HepG2 (cell line): ENCODE measurements around the gene COX15. TPM values are rescaled to one million over a fixed set of nuclear protein-coding genes. Genes with fewer than 3 reads are reported as not detected.
A peak's percentile ranks its signal among the peaks of the same experiment; 100 is the strongest.

Experiments used
- ATAC-seq: fragments of 200-7000 bp; cut with Tn5 transposase; 3 replicates; pipeline ENCODE4 v1.9.1; 2020; ENCODE audit warnings: mild to moderate bottlenecking, moderate library complexity
- BruUV-seq: library from RNA; stranded (reverse); fragments of 400-500 nt; replicated peaks from 2 replicates; lab custom pipeline; 2021; lab: Mats Ljungman, UMichigan
- CTCF ChIA-PET: fragments of 300-600 bp; formaldehyde crosslinking; extraction: SDS; loops from one replicate; lab custom pipeline; 2021; ENCODE audit warnings: low total read pairs, inconsistent platforms, low intra/inter-chr PET ratio; lab: Yijun Ruan, JAX
- POLR2A ChIA-PET: fragments of 350-600 bp; sonication (Branson Sonifier 250); formaldehyde crosslinking; loops from one replicate; lab custom pipeline; 2020; ENCODE audit warnings: antibody characterized with exemption, inconsistent platforms; lab: Yijun Ruan, JAX
- DNase-seq: peaks from one replicate; pipeline ENCODE4 v3.0.0-alpha.2; 2015; ENCODE audit warnings: low spot score
- FAIRE-seq: peaks from 3 replicates; lab custom pipeline; 2011; peaks lifted over from hg19 to GRCh38; lab: Jason Lieb, UNC
- H2AFZ ChIP-seq: one replicate; pipeline ENCODE4 v1.6.1; 2011; ENCODE audit warnings: low read length, inconsistent platforms
- H3K27ac ChIP-seq: fragments of 300-600 bp; 3 replicates; pipeline ENCODE4 v1.8.0; 2011; ENCODE audit warnings: mixed run types, mild to moderate bottlenecking, mixed read lengths, low read length, inconsistent platforms; ENCODE audit not compliant: insufficient read depth; ENCODE audit errors: extremely low read length
- H3K27me3 ChIP-seq, 2 experiments: fragments of 200-600 bp in 1 of 2; 2 replicates in 1 of 2; 3 replicates in 1 of 2; pipeline versions ENCODE4 v1.6.0 to v1.8.0; 2011; ENCODE audit warnings: low read length in 2 of 2, mild to moderate bottlenecking in 2 of 2, moderate library complexity in 2 of 2, inconsistent platforms in 1 of 2; ENCODE audit not compliant: insufficient read depth in 2 of 2, control insufficient read depth in 1 of 2
- H3K36me3 ChIP-seq, 2 experiments: fragments of 200-600 bp in 1 of 2; replicated peaks in 1 of 2; 2 replicates in 1 of 2; 3 replicates in 1 of 2; pipeline versions ENCODE4 v1.5.1 to v1.8.0; 2011; ENCODE audit warnings: low read length in 2 of 2, inconsistent platforms in 1 of 2; ENCODE audit not compliant: insufficient read depth in 2 of 2, control insufficient read depth in 1 of 2
- H3K4me1 ChIP-seq: 2 replicates; pipeline ENCODE4 v1.5.1; 2012; ENCODE audit warnings: low read length, inconsistent platforms; ENCODE audit not compliant: insufficient read depth
- H3K4me2 ChIP-seq: 2 replicates; pipeline ENCODE4 v1.6.0; 2011; ENCODE audit warnings: low read depth, low read length, inconsistent platforms
- H3K4me3 ChIP-seq, 3 experiments: fragments of 200-600 bp in 1 of 3; sonication (generic), shearing (Covaris generic) in 1 of 3; replicated peaks in 1 of 3; 2 replicates each; pipeline ENCODE4 v1.5.1; 2011 to 2016; ENCODE audit warnings: low read length in 3 of 3, inconsistent platforms in 2 of 3, low read depth in 2 of 3, mild to moderate bottlenecking in 2 of 3, control low read depth in 1 of 3, mixed read lengths in 1 of 3; ENCODE audit not compliant: insufficient read depth in 1 of 3
- H3K79me2 ChIP-seq: one replicate; pipeline ENCODE4 v1.6.1; 2011; ENCODE audit warnings: low read length, inconsistent platforms; ENCODE audit not compliant: insufficient read depth
- H3K9ac ChIP-seq: 2 replicates; pipeline ENCODE4 v1.6.0; 2011; ENCODE audit warnings: mild to moderate bottlenecking, low read depth, low read length, inconsistent platforms; ENCODE audit not compliant: insufficient read depth
- H3K9me3 ChIP-seq: 2 replicates; pipeline ENCODE4 v1.5.1; 2012; ENCODE audit warnings: mild to moderate bottlenecking, low read length
- H4K20me1 ChIP-seq: 2 replicates; pipeline ENCODE4 v1.6.0; 2011; ENCODE audit warnings: inconsistent platforms, mild to moderate bottlenecking, low read length, moderate library complexity; ENCODE audit not compliant: insufficient read depth
- KLF16 ChIP-seq, 2 experiments: sonication (generic) in 1 of 2; formaldehyde crosslinking in 1 of 2; IDR thresholded peaks; 2 replicates each; pipeline versions ENCODE4 v1.6.1 to v1.8.0; 2016 to 2023; ENCODE audit warnings: missing genetic modification reagents in 2 of 2, missing compliant biosample characterization in 1 of 2
- MATR3 ChIP-seq: sonication (generic); formaldehyde crosslinking; IDR thresholded peaks from 2 replicates; pipeline ENCODE4 v1.4.0; 2020; ENCODE audit warnings: missing genetic modification reagents
- MEF2D ChIP-seq: sonication (generic); formaldehyde crosslinking; IDR thresholded peaks from 2 replicates; pipeline ENCODE4 v1.5.1; 2020; ENCODE audit warnings: mild to moderate bottlenecking, missing genetic modification reagents
- SMYD3 ChIP-seq: sonication (generic); formaldehyde crosslinking; IDR thresholded peaks from 2 replicates; pipeline ENCODE4 v1.8.1; 2023; ENCODE audit warnings: mild to moderate bottlenecking, missing genetic modification reagents
- ZNF670 ChIP-seq: sonication (generic); formaldehyde crosslinking; IDR thresholded peaks from 2 replicates; pipeline ENCODE4 v1.8.0; 2022; ENCODE audit warnings: mild to moderate bottlenecking, missing genetic modification reagents, borderline replicate concordance
- ZNF740 ChIP-seq: sonication (generic); formaldehyde crosslinking; IDR thresholded peaks from 2 replicates; pipeline ENCODE4 v1.4.0; 2020; ENCODE audit warnings: missing genetic modification reagents
- WGBS: methylation state at CpG from one replicate; pipeline ENCODE4 v1.1.6; 2017; ENCODE audit warnings: low lambda C conversion rate; 5-methylcytosine and 5-hydroxymethylcytosine counted together
- in situ Hi-C: cut with HindIII; loops from 2 replicates; pipeline ENCODE4 v1.10.0; 2017; ENCODE audit warnings: low pct_unique_long_range_greater_than_20kb; ENCODE audit not compliant: extremely low pct_ligation_motif_present
- intact Hi-C: fragments of 100-400 bp; cut with micrococcal nuclease; formaldehyde crosslinking; loops from one replicate; pipeline ENCODE4 v1.10.0; 2022; ENCODE audit not compliant: unreplicated experiment
- polyA plus RNA-seq, 8 experiments: library from polyadenylated mRNA; depleted of rRNA in 3 of 8; stranded (reverse) in 7 of 8; unstranded in 1 of 8; fragments of >200 nt; fragmentation: Illumina TruSeq in 4 of 8; extraction: Trizol in 4 of 8; gene quantifications; 2 replicates each; pipeline versions ENCODE4 v1.2.1 to v1.2.3, GENCODE V29; 2011 to 2016; ENCODE audit warnings: low read depth in 4 of 8, missing spikeins in 1 of 8, mixed read lengths in 1 of 8; ENCODE audit not compliant: insufficient read depth in 1 of 8
- total RNA-seq, 5 experiments: library from RNA; depleted of rRNA; stranded (reverse); fragments of >200 nt; fragmentation: Illumina TruSeq; extraction: Trizol; gene quantifications; 2 replicates each; pipeline ENCODE4 v1.2.3, GENCODE V29; 2016; ENCODE audit warnings: low read depth in 1 of 5
- TF ChIP-seq, protein P1 (sequence below), 2 experiments: fragments of 450-650 bp in 1 of 2; sonication (generic) in 1 of 2; formaldehyde crosslinking; IDR thresholded peaks; 2 replicates each; pipeline versions ENCODE4 v1.5.0 to v1.8.0; 2020 to 2022; ENCODE audit warnings: mild to moderate bottlenecking in 1 of 2, missing genetic modification reagents in 1 of 2
- TF ChIP-seq, protein P2 (sequence below): IDR thresholded peaks from 2 replicates; pipeline ENCODE4 v1.6.1; 2012; ENCODE audit warnings: inconsistent platforms

COX15 gene
- total and polyA plus RNA-seq, 2 of the 13 experiments (the other 11 are each of a cell fraction or from before 2014, with no cell fraction given), result 19.2 to 44.7 TPM

DNA sequence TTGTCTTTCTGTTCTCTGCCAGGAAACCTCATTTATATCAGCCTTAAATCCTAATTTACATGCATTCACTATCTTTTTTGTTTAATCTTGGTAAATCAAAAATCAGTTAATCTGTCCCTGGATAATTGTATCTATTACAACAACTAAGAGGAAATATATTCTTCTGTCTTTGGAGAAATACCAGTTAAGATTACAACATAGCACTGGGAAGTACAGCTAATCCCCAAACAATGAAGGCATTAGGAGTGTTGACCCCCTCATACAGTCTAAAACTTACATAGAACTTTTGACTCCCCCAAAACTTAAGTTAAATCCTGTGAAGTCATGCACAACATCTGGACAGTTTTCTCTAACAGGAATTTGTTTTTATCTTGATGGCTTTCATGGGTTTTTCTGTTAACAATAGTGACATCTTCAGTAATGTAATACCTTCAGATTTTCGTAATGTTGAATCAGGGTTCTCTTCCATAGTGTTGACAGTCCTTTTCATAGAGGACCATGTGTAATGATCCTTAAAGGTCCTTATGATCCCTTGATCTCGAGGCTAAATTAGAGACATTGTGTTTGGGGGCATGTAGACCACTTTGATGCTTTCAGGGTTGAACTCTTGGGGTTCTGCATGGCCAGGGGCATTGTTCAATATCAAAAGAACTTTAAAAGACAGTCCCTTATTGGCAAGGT is 26.4 kb upstream of the COX15 start (continued):
- no peak for TF ChIP-seq MEF2D (CRISPR knock-in tag)
- no peak for TF ChIP-seq MATR3 (CRISPR knock-in tag)
- TF ChIP-seq, protein P1, sequence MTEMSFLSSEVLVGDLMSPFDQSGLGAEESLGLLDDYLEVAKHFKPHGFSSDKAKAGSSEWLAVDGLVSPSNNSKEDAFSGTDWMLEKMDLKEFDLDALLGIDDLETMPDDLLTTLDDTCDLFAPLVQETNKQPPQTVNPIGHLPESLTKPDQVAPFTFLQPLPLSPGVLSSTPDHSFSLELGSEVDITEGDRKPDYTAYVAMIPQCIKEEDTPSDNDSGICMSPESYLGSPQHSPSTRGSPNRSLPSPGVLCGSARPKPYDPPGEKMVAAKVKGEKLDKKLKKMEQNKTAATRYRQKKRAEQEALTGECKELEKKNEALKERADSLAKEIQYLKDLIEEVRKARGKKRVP (CRISPR knock-in tag; IDR thresholded peaks at IDR 0.05), result no peak
- no peak for TF ChIP-seq KLF16 (CRISPR knock-in tag; IDR thresholded peaks at IDR 0.05)
- no peak for TF ChIP-seq ZNF740 (CRISPR knock-in tag)
- TF ChIP-seq, protein P2, sequence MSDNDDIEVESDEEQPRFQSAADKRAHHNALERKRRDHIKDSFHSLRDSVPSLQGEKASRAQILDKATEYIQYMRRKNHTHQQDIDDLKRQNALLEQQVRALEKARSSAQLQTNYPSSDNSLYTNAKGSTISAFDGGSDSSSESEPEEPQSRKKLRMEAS, result no peak
- TF ChIP-seq ZNF670, result no peak

- Histone ChIP-seq H3K79me2 (peaks cover 2% of the 10 kb centered on the region), H2AFZ (no peak overlapping the region), H3K36me3 (peaks cover 11 to 35% of the 10 kb centered on the region in 2 experiments; a peak in 4 of 5 replicates), H3K27ac (peak overlapping the region; percentile 78), H3K27me3 (no peaks in the 10 kb centered on the region), H3K9ac (no peak overlapping the region), H3K9me3 (no peaks in the 10 kb centered on the region), H3K4me2 (no peak overlapping the region), H3K4me3 (no peak overlapping the region), H3K4me1 (peaks cover 62% of the 10 kb centered on the region), H4K20me1 (no peaks in the 10 kb centered on the region)
- ChIA-PET POLR2A (interaction anchor here (1.8 kb wide), 1 partner anchor 23 kb away, joined by 6 read pairs; no protein-coding TSS in a partner anchor), CTCF (no interaction called here)
- no peak for TF ChIP-seq SMYD3
- ATAC-seq (no peak), FAIRE-seq (peak; percentile 12), DNase-seq (no peak)
- intact Hi-C loops, result no loop called here
- in situ Hi-C loops, result no loop called here
- BruUV-seq, result no TSS peak
- WGBS, result 100% methylated on average over 1 of the region's 1 CpG
Measured at GRCh38 chr10:99756159-99756558, 24.2 kb upstream of the COX15 start.
